H9 (cell line): Measurements from ENCODE around the gene SERPINE3. TPM values are rescaled to one million over a fixed set of nuclear protein-coding genes. Genes with fewer than 3 reads are reported as not detected.
A peak's percentile ranks its signal among the peaks of the same experiment; 100 is the strongest.

ENCODE experiments used
- DNase-seq: peaks from one replicate; pipeline ENCODE4 v3.0.0-alpha.2; 2017
- H2AFZ ChIP-seq: one replicate; pipeline ENCODE4 v1.6.1; 2013; ENCODE audit warnings: mild to moderate bottlenecking, low read length, control low read depth, moderate library complexity
- H2AK5ac ChIP-seq: 2 replicates; pipeline ENCODE4 v1.6.1; 2013; ENCODE audit warnings: low read length, control low read depth, mixed read lengths; ENCODE audit not compliant: insufficient read length
- H2BK120ac ChIP-seq: one replicate; pipeline ENCODE4 v1.6.1; 2013; ENCODE audit warnings: low read depth, mild to moderate bottlenecking, low read length, control low read depth, inconsistent platforms; ENCODE audit not compliant: poor library complexity, severe bottlenecking
- H2BK12ac ChIP-seq: 2 replicates; pipeline ENCODE4 v1.6.1; 2013; ENCODE audit warnings: low read length, control low read depth, mixed read lengths, low read depth; ENCODE audit not compliant: insufficient read length
- H2BK15ac ChIP-seq: 2 replicates; pipeline ENCODE4 v1.6.1; 2013; ENCODE audit warnings: low read depth, low read length, control low read depth
- H2BK20ac ChIP-seq: one replicate; pipeline ENCODE4 v1.6.1; 2013; ENCODE audit warnings: low read depth, mild to moderate bottlenecking, low read length, control low read depth, inconsistent platforms; ENCODE audit not compliant: poor library complexity, severe bottlenecking
- H2BK5ac ChIP-seq: 2 replicates; pipeline ENCODE4 v1.6.1; 2013; ENCODE audit warnings: low read length, control low read depth, mixed read lengths; ENCODE audit not compliant: insufficient read length
- H3K14ac ChIP-seq: 2 replicates; pipeline ENCODE4 v1.6.1; 2013; ENCODE audit warnings: low read length, control low read depth; ENCODE audit not compliant: insufficient read depth
- H3K18ac ChIP-seq: 2 replicates; pipeline ENCODE4 v1.6.1; 2013; ENCODE audit warnings: low read depth, mild to moderate bottlenecking, mixed read lengths, low read length, control low read depth; ENCODE audit not compliant: insufficient read length
- H3K23ac ChIP-seq: 2 replicates; pipeline ENCODE4 v1.6.1; 2013; ENCODE audit warnings: low read length, control low read depth, mixed read lengths, low read depth; ENCODE audit not compliant: insufficient read length
- H3K23me2 ChIP-seq: 2 replicates; pipeline ENCODE4 v1.6.1; 2013; ENCODE audit warnings: low read depth, mild to moderate bottlenecking, mixed read lengths, low read length, control low read depth; ENCODE audit not compliant: insufficient read length, poor library complexity, severe bottlenecking
- H3K27ac ChIP-seq: 2 replicates; pipeline ENCODE4 v1.5.1; 2013; ENCODE audit warnings: low read length, control low read depth, mixed read lengths, low read depth; ENCODE audit not compliant: insufficient read length
- H3K27me3 ChIP-seq: 2 replicates; pipeline ENCODE4 v1.6.1; 2013; ENCODE audit warnings: low read length, control low read depth, inconsistent platforms; ENCODE audit not compliant: insufficient read depth
- H3K4ac ChIP-seq: 2 replicates; pipeline ENCODE4 v1.6.1; 2013; ENCODE audit warnings: low read depth, mild to moderate bottlenecking, control low read depth, inconsistent platforms, low read length, moderate library complexity
- H3K4me1 ChIP-seq: 2 replicates; pipeline ENCODE4 v1.6.1; 2013; ENCODE audit warnings: low read length, control low read depth, inconsistent platforms; ENCODE audit not compliant: insufficient read depth
- H3K4me2 ChIP-seq: 2 replicates; pipeline ENCODE4 v1.6.1; 2013; ENCODE audit warnings: low read length, control low read depth, mixed read lengths; ENCODE audit not compliant: insufficient read length, insufficient read depth
- H3K56ac ChIP-seq: 2 replicates; pipeline ENCODE4 v1.6.1; 2013; ENCODE audit warnings: low read depth, mild to moderate bottlenecking, mixed read lengths, low read length, control low read depth; ENCODE audit not compliant: insufficient read length
- H3K79me1 ChIP-seq: 2 replicates; pipeline ENCODE4 v1.6.1; 2013; ENCODE audit warnings: low read depth, mild to moderate bottlenecking, moderate library complexity, low read length, control low read depth, inconsistent platforms; ENCODE audit not compliant: insufficient read depth, poor library complexity, severe bottlenecking
- H3K79me2 ChIP-seq: 2 replicates; pipeline ENCODE4 v1.6.1; 2013; ENCODE audit warnings: low read length, control low read depth, inconsistent platforms; ENCODE audit not compliant: insufficient read depth
- H3K9ac ChIP-seq: 2 replicates; pipeline ENCODE4 v1.6.1; 2013; ENCODE audit warnings: low read length, control low read depth, mixed read lengths; ENCODE audit not compliant: insufficient read length; ENCODE audit errors: extremely low read depth
- H3K9me3 ChIP-seq: one replicate; pipeline ENCODE4 v1.6.1; 2013; ENCODE audit warnings: low read depth, low read length, inconsistent platforms; ENCODE audit not compliant: control insufficient read depth
- H3T11ph ChIP-seq: one replicate; pipeline ENCODE4 v1.6.1; 2013; ENCODE audit warnings: mild to moderate bottlenecking, low read length, control low read depth, inconsistent platforms
- H4K20me1 ChIP-seq: one replicate; pipeline ENCODE4 v1.6.1; 2013; ENCODE audit not compliant: control insufficient read depth, insufficient read length, insufficient read depth
- H4K5ac ChIP-seq: 2 replicates; pipeline ENCODE4 v1.6.1; 2013; ENCODE audit warnings: low read depth, mild to moderate bottlenecking, mixed read lengths, low read length, control low read depth; ENCODE audit not compliant: insufficient read length
- H4K8ac ChIP-seq: replicated peaks from 2 replicates; pipeline ENCODE4 v1.6.1; 2013; ENCODE audit warnings: low read length, control low read depth, mixed read lengths, low read depth; ENCODE audit not compliant: insufficient read length
- H4K91ac ChIP-seq: 2 replicates; pipeline ENCODE4 v1.6.1; 2013; ENCODE audit warnings: low read depth, mild to moderate bottlenecking, moderate library complexity, mixed read lengths, low read length, control low read depth; ENCODE audit not compliant: insufficient read length
- H3K27ac Mint-ChIP-seq, 3 experiments: 2 replicates in 2 of 3; 3 replicates in 1 of 3; pipeline ENCODE4 v1.8.0; 2020 to 2021; ENCODE audit warnings: mixed read lengths in 3 of 3, mild to moderate bottlenecking in 1 of 3, moderate library complexity in 1 of 3
- H3K27me3 Mint-ChIP-seq: 2 replicates; pipeline ENCODE4 v1.8.0; 2021; ENCODE audit warnings: low read depth, mild to moderate bottlenecking, moderate library complexity, mixed read lengths
- H3K36me3 Mint-ChIP-seq, 3 experiments: 2 replicates in 2 of 3; 3 replicates in 1 of 3; pipeline ENCODE4 v1.8.0; 2020 to 2021; ENCODE audit warnings: low read depth in 3 of 3, mixed read lengths in 3 of 3; ENCODE audit not compliant: insufficient read depth in 1 of 3
- H3K4me1 Mint-ChIP-seq, 2 experiments: 2 replicates each; pipeline ENCODE4 v1.8.0; 2020; ENCODE audit warnings: mixed read lengths in 2 of 2
- H3K4me3 Mint-ChIP-seq, 2 experiments: 2 replicates in 1 of 2; 3 replicates in 1 of 2; pipeline ENCODE4 v1.8.0; 2020 to 2021; ENCODE audit warnings: mild to moderate bottlenecking in 2 of 2, mixed read lengths in 2 of 2, moderate library complexity in 1 of 2
- H3K9me3 Mint-ChIP-seq, 2 experiments: 2 replicates in 1 of 2; 3 replicates in 1 of 2; pipeline ENCODE4 v1.8.0; 2020; ENCODE audit warnings: mild to moderate bottlenecking in 2 of 2, mixed read lengths in 2 of 2, moderate library complexity in 1 of 2
- WGBS: extraction: QIAGEN DNeasy Blood & Tissue Kit; methylation state at CpG from one replicate; pipeline ENCODE4 v1.1.7; 2013; ENCODE audit warnings: missing lambda C conversion rate, low lambda C conversion rate, mixed read lengths; ENCODE audit not compliant: insufficient read length; ENCODE audit errors: extremely low coverage; 5-methylcytosine and 5-hydroxymethylcytosine counted together
- total RNA-seq: library from RNA; stranded (reverse); gene quantifications from 2 replicates; pipeline ENCODE4 v1.2.1, GENCODE V29; 2021
- TF ChIP-seq, protein P1 (sequence below): fragments of 200-600 bp; sonication (generic); conservative IDR thresholded peaks from 3 replicates; pipeline ENCODE4 v1.8.0; 2021; ENCODE audit warnings: antibody characterized with exemption, mild to moderate bottlenecking

The SERPINE3 gene
- total RNA-seq, 1 experiment from 2014 or later: not detected

DNA sequence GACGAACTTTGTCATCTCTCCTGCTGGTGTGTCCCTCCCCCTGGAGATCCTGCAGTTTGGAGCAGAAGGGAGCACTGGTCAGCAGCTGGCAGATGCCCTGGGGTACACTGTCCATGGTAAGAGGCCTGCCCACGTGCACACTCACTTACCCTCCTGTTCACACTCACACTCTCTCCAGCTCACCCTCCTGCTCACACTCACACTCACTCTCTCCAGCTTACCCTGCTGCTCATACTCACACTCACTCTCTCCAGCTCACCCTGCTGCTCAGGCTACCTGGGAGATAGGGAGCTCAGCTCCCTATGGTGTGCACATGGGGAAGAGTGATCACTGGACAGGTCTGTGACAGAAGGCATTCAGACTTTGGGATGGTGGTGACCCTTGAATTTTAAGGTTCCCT lies 1.7 kb downstream of the SERPINE3 start:
- no peak overlapping the region for H3T11ph ChIP-seq
- H3K56ac ChIP-seq: no peak overlapping the region
- no peak overlapping the region for H3K4me2 ChIP-seq
- H3K9me3 ChIP-seq: no peaks in the 10 kb centered on the region
- no peak overlapping the region for H2AK5ac ChIP-seq
- TF ChIP-seq, protein P1, sequence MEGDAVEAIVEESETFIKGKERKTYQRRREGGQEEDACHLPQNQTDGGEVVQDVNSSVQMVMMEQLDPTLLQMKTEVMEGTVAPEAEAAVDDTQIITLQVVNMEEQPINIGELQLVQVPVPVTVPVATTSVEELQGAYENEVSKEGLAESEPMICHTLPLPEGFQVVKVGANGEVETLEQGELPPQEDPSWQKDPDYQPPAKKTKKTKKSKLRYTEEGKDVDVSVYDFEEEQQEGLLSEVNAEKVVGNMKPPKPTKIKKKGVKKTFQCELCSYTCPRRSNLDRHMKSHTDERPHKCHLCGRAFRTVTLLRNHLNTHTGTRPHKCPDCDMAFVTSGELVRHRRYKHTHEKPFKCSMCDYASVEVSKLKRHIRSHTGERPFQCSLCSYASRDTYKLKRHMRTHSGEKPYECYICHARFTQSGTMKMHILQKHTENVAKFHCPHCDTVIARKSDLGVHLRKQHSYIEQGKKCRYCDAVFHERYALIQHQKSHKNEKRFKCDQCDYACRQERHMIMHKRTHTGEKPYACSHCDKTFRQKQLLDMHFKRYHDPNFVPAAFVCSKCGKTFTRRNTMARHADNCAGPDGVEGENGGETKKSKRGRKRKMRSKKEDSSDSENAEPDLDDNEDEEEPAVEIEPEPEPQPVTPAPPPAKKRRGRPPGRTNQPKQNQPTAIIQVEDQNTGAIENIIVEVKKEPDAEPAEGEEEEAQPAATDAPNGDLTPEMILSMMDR: no peak
- no peak overlapping the region for H3K14ac ChIP-seq
- WGBS: no CpG with 5 or more reads among the region's 2 CpGs
- no peak overlapping the region for H2BK120ac ChIP-seq
- no peak for DNase-seq
- no peak overlapping the region for H2AFZ ChIP-seq
- H3K23me2 ChIP-seq: no peaks in the 10 kb centered on the region
- no peak overlapping the region for H3K18ac ChIP-seq
- H3K4me1 ChIP-seq: no peaks in the 10 kb centered on the region; the same call in 1 of the 2 replicates
- H3K4me3 Mint-ChIP-seq: no peak overlapping the region
- no peak overlapping the region for H3K4ac ChIP-seq
- no peaks in the 10 kb centered on the region for H4K20me1 ChIP-seq
- no peak overlapping the region for H4K5ac ChIP-seq
- no peak overlapping the region for H2BK20ac ChIP-seq
- no peak overlapping the region for H4K91ac ChIP-seq
- H3K23ac ChIP-seq: no peak overlapping the region
- H3K27me3 ChIP-seq: no peaks in the 10 kb centered on the region
- peaks cover 21 to 29% of the 10 kb centered on the region in 2 experiments for H3K4me1 Mint-ChIP-seq
- no peak overlapping the region for H3K27ac ChIP-seq
- H3K79me2 ChIP-seq: no peaks in the 10 kb centered on the region
- H4K8ac ChIP-seq: no peak overlapping the region
- no peaks in the 10 kb centered on the region for H3K9me3 Mint-ChIP-seq
- H3K27me3 Mint-ChIP-seq: no peaks in the 10 kb centered on the region; the same call in none of the 2 replicates
- H3K9ac ChIP-seq: no peak overlapping the region
- H2BK12ac ChIP-seq: no peak overlapping the region
- no peak overlapping the region for H2BK15ac ChIP-seq
- peak overlapping the region in 1 of 3 experiments; percentile 14; a peak in 1 of 7 replicates for H3K27ac Mint-ChIP-seq
- no peak overlapping the region for H2BK5ac ChIP-seq
- H3K79me1 ChIP-seq: no peaks in the 10 kb centered on the region
- H3K36me3 Mint-ChIP-seq: no peaks in the 10 kb centered on the region
